K562 (cell line): ENCODE measurements around the gene DUS3L.

ENCODE experiments used
- CBX2 ChIP-seq: fragments of 200-600 bp; sonication (generic); IDR thresholded peaks from one replicate; pipeline ENCODE4 v1.6.1; 2012; ENCODE audit warnings: mild to moderate bottlenecking, low read length, inconsistent platforms; ENCODE audit not compliant: insufficient read depth, poor library complexity, severe bottlenecking
- MYC ChIP-seq, 2 experiments: fragments of 250-450 bp in 1 of 2; sonication (Bioruptor Pico) in 1 of 2; IDR thresholded peaks; 2 replicates each; pipeline versions ENCODE4 v1.5.1 to v1.6.1; 2012 to 2021; ENCODE audit warnings: low read depth in 2 of 2, borderline replicate concordance in 1 of 2, improper control_type of control experiment in 1 of 2, low read length in 1 of 2, mild to moderate bottlenecking in 1 of 2, moderate library complexity in 1 of 2
- POLR2AphosphoS5 ChIP-seq: IDR thresholded peaks from 2 replicates; pipeline ENCODE4 v1.6.1; 2011; ENCODE audit warnings: mild to moderate bottlenecking, low read depth, low read length, moderate library complexity; ENCODE audit not compliant: control insufficient read depth, insufficient read depth
- SNIP1 ChIP-seq: fragments of 450-650 bp; IDR thresholded peaks from 2 replicates; pipeline ENCODE4 v1.7.1; 2017; ENCODE audit warnings: low read depth, mild to moderate bottlenecking
- ZNF253 ChIP-seq: fragments of 250-450 bp; sonication (Bioruptor Pico); conservative IDR thresholded peaks from 2 replicates; pipeline ENCODE4 v1.6.1; 2021; ENCODE audit warnings: mild to moderate bottlenecking
- TF ChIP-seq, protein P1 (sequence below): fragments of 450-650 bp; IDR thresholded peaks from 2 replicates; pipeline ENCODE4 v1.6.1; 2016
- TF ChIP-seq, protein P2 (sequence below), 3 experiments: IDR thresholded peaks in 2 of 3; conservative IDR thresholded peaks in 1 of 3; 2 replicates each; pipeline ENCODE4 v1.5.1; 2011 to 2012; ENCODE audit warnings: low read length in 3 of 3, mild to moderate bottlenecking in 3 of 3, control low read depth in 2 of 3, improper control_type of control experiment in 1 of 3, inconsistent platforms in 1 of 3, low read depth in 1 of 3, mixed read lengths in 1 of 3, moderate library complexity in 1 of 3; ENCODE audit not compliant: insufficient read depth in 2 of 3
- TF ChIP-seq, protein P3 (sequence below): sonication (generic); formaldehyde crosslinking; IDR thresholded peaks from 2 replicates; pipeline ENCODE4 v1.8.1; 2023; ENCODE audit warnings: mild to moderate bottlenecking, missing genetic modification reagents
- TF ChIP-seq, protein P4 (sequence below): fragments of 150-350 bp; conservative IDR thresholded peaks from 2 replicates; pipeline ENCODE4 v1.6.1; 2014; ENCODE audit warnings: low read length

DNA sequence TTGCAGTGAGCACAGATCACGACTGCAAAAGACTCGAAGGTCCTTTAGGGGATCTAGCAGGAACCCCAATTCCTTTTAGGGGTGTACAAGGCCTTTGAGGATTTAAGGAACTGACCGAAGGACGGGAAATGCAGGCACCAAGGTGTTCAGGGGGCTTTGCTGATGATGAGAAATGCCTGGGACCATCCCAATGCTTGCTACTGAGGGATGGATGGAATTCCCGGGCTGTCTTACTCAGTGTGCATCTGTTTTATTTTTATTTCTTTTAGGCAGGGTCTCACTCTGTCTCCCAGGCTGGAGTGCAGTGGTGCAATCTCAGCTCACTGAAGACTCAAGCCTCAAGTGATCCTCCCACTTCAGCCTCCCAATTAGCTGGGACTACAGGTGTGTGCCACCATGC is 17.7 kb downstream of the DUS3L start:
- TF ChIP-seq CBX2 (no peak), ZNF253 (CRISPR knock-in tag) (no peak), SNIP1 (no peak), MYC (IDR thresholded peaks at IDR 0.05; ENCODE audit: low read depth, low read length) (no peak), MYC (CRISPR knock-in tag; IDR thresholded peaks at IDR 0.05; ENCODE audit: borderline replicate concordance, low read depth) (no peak), POLR2AphosphoS5 (no peak)
- TF ChIP-seq, protein P1, sequence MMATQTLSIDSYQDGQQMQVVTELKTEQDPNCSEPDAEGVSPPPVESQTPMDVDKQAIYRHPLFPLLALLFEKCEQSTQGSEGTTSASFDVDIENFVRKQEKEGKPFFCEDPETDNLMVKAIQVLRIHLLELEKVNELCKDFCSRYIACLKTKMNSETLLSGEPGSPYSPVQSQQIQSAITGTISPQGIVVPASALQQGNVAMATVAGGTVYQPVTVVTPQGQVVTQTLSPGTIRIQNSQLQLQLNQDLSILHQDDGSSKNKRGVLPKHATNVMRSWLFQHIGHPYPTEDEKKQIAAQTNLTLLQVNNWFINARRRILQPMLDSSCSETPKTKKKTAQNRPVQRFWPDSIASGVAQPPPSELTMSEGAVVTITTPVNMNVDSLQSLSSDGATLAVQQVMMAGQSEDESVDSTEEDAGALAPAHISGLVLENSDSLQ = no peak
- TF ChIP-seq, protein P2, sequence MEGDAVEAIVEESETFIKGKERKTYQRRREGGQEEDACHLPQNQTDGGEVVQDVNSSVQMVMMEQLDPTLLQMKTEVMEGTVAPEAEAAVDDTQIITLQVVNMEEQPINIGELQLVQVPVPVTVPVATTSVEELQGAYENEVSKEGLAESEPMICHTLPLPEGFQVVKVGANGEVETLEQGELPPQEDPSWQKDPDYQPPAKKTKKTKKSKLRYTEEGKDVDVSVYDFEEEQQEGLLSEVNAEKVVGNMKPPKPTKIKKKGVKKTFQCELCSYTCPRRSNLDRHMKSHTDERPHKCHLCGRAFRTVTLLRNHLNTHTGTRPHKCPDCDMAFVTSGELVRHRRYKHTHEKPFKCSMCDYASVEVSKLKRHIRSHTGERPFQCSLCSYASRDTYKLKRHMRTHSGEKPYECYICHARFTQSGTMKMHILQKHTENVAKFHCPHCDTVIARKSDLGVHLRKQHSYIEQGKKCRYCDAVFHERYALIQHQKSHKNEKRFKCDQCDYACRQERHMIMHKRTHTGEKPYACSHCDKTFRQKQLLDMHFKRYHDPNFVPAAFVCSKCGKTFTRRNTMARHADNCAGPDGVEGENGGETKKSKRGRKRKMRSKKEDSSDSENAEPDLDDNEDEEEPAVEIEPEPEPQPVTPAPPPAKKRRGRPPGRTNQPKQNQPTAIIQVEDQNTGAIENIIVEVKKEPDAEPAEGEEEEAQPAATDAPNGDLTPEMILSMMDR (IDR thresholded peaks at IDR 0.05 in 2 of 3, conservative IDR thresholded peaks at IDR 0.05 in 1 of 3; ENCODE audit: insufficient read depth in 2 of 3, low read depth in 1 of 3, low read length in 3 of 3) = no peak
- TF ChIP-seq, protein P3, sequence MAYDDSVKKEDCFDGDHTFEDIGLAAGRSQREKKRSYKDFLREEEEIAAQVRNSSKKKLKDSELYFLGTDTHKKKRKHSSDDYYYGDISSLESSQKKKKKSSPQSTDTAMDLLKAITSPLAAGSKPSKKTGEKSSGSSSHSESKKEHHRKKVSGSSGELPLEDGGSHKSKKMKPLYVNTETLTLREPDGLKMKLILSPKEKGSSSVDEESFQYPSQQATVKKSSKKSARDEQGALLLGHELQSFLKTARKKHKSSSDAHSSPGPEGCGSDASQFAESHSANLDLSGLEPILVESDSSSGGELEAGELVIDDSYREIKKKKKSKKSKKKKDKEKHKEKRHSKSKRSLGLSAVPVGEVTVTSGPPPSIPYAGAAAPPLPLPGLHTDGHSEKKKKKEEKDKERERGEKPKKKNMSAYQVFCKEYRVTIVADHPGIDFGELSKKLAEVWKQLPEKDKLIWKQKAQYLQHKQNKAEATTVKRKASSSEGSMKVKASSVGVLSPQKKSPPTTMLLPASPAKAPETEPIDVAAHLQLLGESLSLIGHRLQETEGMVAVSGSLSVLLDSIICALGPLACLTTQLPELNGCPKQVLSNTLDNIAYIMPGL (CRISPR knock-in tag) = no peak
- TF ChIP-seq, protein P4, sequence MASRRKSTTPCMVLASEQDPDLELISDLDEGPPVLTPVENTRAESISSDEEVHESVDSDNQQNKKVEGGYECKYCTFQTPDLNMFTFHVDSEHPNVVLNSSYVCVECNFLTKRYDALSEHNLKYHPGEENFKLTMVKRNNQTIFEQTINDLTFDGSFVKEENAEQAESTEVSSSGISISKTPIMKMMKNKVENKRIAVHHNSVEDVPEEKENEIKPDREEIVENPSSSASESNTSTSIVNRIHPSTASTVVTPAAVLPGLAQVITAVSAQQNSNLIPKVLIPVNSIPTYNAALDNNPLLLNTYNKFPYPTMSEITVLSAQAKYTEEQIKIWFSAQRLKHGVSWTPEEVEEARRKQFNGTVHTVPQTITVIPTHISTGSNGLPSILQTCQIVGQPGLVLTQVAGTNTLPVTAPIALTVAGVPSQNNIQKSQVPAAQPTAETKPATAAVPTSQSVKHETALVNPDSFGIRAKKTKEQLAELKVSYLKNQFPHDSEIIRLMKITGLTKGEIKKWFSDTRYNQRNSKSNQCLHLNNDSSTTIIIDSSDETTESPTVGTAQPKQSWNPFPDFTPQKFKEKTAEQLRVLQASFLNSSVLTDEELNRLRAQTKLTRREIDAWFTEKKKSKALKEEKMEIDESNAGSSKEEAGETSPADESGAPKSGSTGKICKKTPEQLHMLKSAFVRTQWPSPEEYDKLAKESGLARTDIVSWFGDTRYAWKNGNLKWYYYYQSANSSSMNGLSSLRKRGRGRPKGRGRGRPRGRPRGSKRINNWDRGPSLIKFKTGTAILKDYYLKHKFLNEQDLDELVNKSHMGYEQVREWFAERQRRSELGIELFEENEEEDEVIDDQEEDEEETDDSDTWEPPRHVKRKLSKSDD = no peak
